Activated naive CD4-positive, alpha-beta T cell treated with Interleukin-2 at 50 U/mL for 16 hours (primary cell): Measurements from ENCODE around the gene WDR72.
"Not testable (repeated sequence)": the region's sequence is repeated elsewhere in the genome, so short reads cannot be mapped to it uniquely, and the experiment has no call there.

Experiments used
- DNase-seq: peaks from one replicate; pipeline ENCODE4 v3.0.0-alpha.2; 2020

WDR72 gene

GRCh38 chr15:53588773-53589172 is 170.7 kb downstream of the WDR72 start:
- DNase-seq = no peak

- no peak for DNase-seq
These were observed 172.7 kb downstream of the WDR72 start for GRCh38 chr15:53586799-53587198.

GRCh38 chr15:53581513-53581912 is 177.9 kb downstream of the WDR72 start:
- DNase-seq = no peak

GRCh38 chr15:53580366-53580765 is 179.1 kb downstream of the WDR72 start:
- no peak for DNase-seq

GRCh38 chr15:53576841-53577240 is 182.6 kb downstream of the WDR72 start:
- DNase-seq = no peak

- no peak for DNase-seq
These were observed 186.4 kb downstream of the WDR72 start for GRCh38 chr15:53573091-53573490.

- no peak for DNase-seq
These were observed 189.5 kb downstream of the WDR72 start for GRCh38 chr15:53569751-53570480.

GRCh38 chr15:53566912-53567311 is 192.6 kb downstream of the WDR72 start:
- no peak for DNase-seq

GRCh38 chr15:53565721-53566120 is 193.7 kb downstream of the WDR72 start:
- no peak for DNase-seq

- DNase-seq = no peak
These were observed 194.8 kb downstream of the WDR72 start for GRCh38 chr15:53564647-53565046.

GRCh38 chr15:53563627-53564026 is 195.8 kb downstream of the WDR72 start:
- DNase-seq = no peak

GRCh38 chr15:53559364-53560277 is 199.8 kb downstream of the WDR72 start:
- DNase-seq = no peak

GRCh38 chr15:53558384-53558783 is 201.1 kb downstream of the WDR72 start:
- DNase-seq = no peak

GRCh38 chr15:53555226-53555625 is 204.2 kb downstream of the WDR72 start:
- DNase-seq = no peak

GRCh38 chr15:53549697-53550305 is 209.7 kb downstream of the WDR72 start:
- DNase-seq = no peak

GRCh38 chr15:53548236-53548635 is 211.2 kb downstream of the WDR72 start:
- DNase-seq = no peak

GRCh38 chr15:53540626-53541300 is 218.7 kb downstream of the WDR72 start:
- not testable (repeated sequence) for DNase-seq

- no peak for DNase-seq
These were observed 219.6 kb downstream of the WDR72 start for GRCh38 chr15:53539878-53540277.

- no peak for DNase-seq
These were observed 222.9 kb downstream of the WDR72 start for GRCh38 chr15:53536479-53537120.

GRCh38 chr15:53535886-53536285 is 223.6 kb downstream of the WDR72 start:
- no peak for DNase-seq

- DNase-seq = no peak
These were observed 225.2 kb downstream of the WDR72 start for GRCh38 chr15:53534105-53534839.

- DNase-seq = no peak
These were observed 228.7 kb downstream of the WDR72 start for GRCh38 chr15:53530761-53531160.
